H1 (cell line): ENCODE results near the gene C1orf210.

Experiments used
- ATF2 ChIP-seq: IDR thresholded peaks from 2 replicates; pipeline ENCODE4 v1.6.1; 2012; ENCODE audit warnings: low read length, inconsistent platforms
- FOSL1 ChIP-seq: IDR thresholded peaks from 2 replicates; pipeline ENCODE4 v1.6.1; 2011; ENCODE audit warnings: mild to moderate bottlenecking, low read depth, low read length, moderate library complexity; ENCODE audit not compliant: insufficient read depth
- POLR2AphosphoS5 ChIP-seq: IDR thresholded peaks from 2 replicates; pipeline ENCODE4 v1.6.1; 2011; ENCODE audit warnings: low read depth, low read length
- RFX5 ChIP-seq: IDR thresholded peaks from 2 replicates; pipeline ENCODE4 v1.6.1; 2011; ENCODE audit warnings: low read depth, low read length, improper control_type of control experiment, borderline replicate concordance
- TF ChIP-seq, protein P1 (sequence below), 3 experiments: IDR thresholded peaks; 1 replicate in 2 of 3; 2 replicates in 1 of 3; pipeline versions ENCODE4 v1.5.1 to v1.6.1; 2011; ENCODE audit warnings: low read length in 3 of 3, mild to moderate bottlenecking in 3 of 3, inconsistent platforms in 2 of 3, low read depth in 1 of 3, moderate library complexity in 1 of 3; ENCODE audit not compliant: insufficient read depth in 1 of 3; ENCODE audit errors: control extremely low read depth in 1 of 3

DNA sequence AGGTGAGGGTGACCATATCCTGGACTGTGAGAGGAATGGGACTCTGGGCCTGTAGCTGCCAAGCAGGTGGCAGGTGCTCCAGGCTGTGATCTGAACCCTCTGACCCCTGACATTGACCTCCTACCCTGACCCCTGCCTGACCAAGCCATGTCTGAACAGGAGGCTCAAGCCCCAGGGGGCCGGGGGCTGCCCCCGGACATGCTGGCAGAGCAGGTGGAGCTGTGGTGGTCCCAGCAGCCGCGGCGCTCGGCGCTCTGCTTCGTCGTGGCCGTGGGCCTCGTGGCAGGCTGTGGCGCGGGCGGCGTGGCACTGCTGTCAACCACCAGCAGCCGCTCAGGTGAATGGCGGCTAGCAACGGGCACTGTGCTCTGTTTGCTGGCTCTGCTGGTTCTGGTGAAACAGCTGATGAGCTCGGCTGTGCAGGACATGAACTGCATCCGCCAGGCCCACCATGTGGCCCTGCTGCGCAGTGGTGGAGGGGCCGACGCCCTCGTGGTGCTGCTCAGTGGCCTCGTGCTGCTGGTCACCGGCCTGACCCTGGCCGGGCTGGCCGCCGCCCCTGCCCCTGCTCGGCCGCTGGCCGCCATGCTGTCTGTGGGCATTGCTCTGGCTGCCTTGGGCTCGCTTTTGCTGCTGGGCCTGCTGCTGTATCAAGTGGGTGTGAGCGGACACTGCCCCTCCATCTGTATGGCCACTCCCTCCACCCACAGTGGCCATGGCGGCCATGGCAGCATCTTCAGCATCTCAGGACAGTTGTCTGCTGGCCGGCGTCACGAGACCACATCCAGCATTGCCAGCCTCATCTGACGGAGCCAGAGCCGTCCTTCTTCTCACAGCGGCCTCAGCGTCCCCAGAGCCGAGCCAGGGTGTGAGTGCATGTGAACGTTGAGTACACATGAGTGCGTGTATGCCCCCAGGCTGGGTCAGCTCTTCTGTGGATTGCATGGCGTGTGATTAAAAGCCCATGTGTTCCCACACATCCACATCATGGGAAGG, 12.5 kb downstream of the C1orf210 start:
- TF ChIP-seq FOSL1 (no peak), POLR2AphosphoS5 (no peak), ATF2 (no peak), RFX5 (no peak)
- TF ChIP-seq, protein P1, sequence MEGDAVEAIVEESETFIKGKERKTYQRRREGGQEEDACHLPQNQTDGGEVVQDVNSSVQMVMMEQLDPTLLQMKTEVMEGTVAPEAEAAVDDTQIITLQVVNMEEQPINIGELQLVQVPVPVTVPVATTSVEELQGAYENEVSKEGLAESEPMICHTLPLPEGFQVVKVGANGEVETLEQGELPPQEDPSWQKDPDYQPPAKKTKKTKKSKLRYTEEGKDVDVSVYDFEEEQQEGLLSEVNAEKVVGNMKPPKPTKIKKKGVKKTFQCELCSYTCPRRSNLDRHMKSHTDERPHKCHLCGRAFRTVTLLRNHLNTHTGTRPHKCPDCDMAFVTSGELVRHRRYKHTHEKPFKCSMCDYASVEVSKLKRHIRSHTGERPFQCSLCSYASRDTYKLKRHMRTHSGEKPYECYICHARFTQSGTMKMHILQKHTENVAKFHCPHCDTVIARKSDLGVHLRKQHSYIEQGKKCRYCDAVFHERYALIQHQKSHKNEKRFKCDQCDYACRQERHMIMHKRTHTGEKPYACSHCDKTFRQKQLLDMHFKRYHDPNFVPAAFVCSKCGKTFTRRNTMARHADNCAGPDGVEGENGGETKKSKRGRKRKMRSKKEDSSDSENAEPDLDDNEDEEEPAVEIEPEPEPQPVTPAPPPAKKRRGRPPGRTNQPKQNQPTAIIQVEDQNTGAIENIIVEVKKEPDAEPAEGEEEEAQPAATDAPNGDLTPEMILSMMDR (IDR thresholded peaks at IDR 0.05; ENCODE audit: control extremely low read depth in 1 of 3, insufficient read depth in 1 of 3, low read depth in 1 of 3, low read length in 3 of 3): no peak
